PC-9 (cell line): ENCODE measurements around the gene PEPD.

Experiments used
- CTCF ChIP-seq: fragments of 200-600 bp; sonication (generic); conservative IDR thresholded peaks from 2 replicates; pipeline ENCODE4 v1.6.1; 2017; ENCODE audit warnings: mixed run types, antibody characterized with exemption, mild to moderate bottlenecking, moderate library complexity
- EZH2 ChIP-seq: fragments of 200-600 bp; sonication (generic); IDR thresholded peaks from 2 replicates; pipeline ENCODE4 v1.8.0; 2017; ENCODE audit warnings: antibody characterized with exemption, low read depth

GRCh38 chr19:33440241-33440640 lies 81.3 kb downstream of the PEPD start:
- no peak for TF ChIP-seq CTCF
- TF ChIP-seq EZH2 = no peak
